SK-N-MC (cell line): ENCODE measurements around the gene XKR7.

Experiments used
- DNase-seq: peaks from one replicate; pipeline ENCODE4 v3.0.0-alpha.2; 2011; ENCODE audit warnings: low read depth, low spot score
- H3K27ac ChIP-seq: fragments of 200-600 bp; sonication (generic); 2 replicates; pipeline ENCODE4 v1.5.1; 2016; ENCODE audit warnings: mixed run types
- H3K36me3 ChIP-seq: fragments of 200-600 bp; sonication (generic); 2 replicates; pipeline ENCODE4 v1.6.1; 2017; ENCODE audit warnings: antibody characterized with exemption, low read length, mixed read lengths; ENCODE audit not compliant: insufficient read depth
- H3K4me3 ChIP-seq: fragments of 200-600 bp; sonication (generic); 2 replicates; pipeline ENCODE4 v1.5.1; 2016
- H3K9ac ChIP-seq: fragments of 200-600 bp; sonication (generic); 2 replicates; pipeline ENCODE4 v1.8.0; 2017; ENCODE audit warnings: mixed run types, mixed read lengths; ENCODE audit not compliant: insufficient read length
- H3K9me3 ChIP-seq: fragments of 200-600 bp; sonication (generic); 2 replicates; pipeline ENCODE4 v1.6.1; 2017; ENCODE audit warnings: low read depth, mild to moderate bottlenecking, antibody characterized with exemption, low read length, moderate library complexity, mixed read lengths
- EZH2 ChIP-seq: fragments of 200-600 bp; sonication (generic); IDR thresholded peaks from one replicate; pipeline ENCODE4 v1.6.1; 2017; ENCODE audit warnings: antibody characterized with exemption
- FOXP2 ChIP-seq: optimal IDR thresholded peaks from 2 replicates; pipeline ENCODE3; 2011; ENCODE audit warnings: mild to moderate bottlenecking, moderate library complexity; ENCODE audit not compliant: insufficient read depth; ENCODE audit errors: extremely low read length, control extremely low read depth
- POLR2AphosphoS5 ChIP-seq: IDR thresholded peaks from 2 replicates; pipeline ENCODE4 v1.6.1; 2012; ENCODE audit warnings: mild to moderate bottlenecking, low read depth, low read length, borderline replicate concordance

XKR7 gene

GRCh38 chr20:32036252-32036651 lies 68.3 kb downstream of the XKR7 start:
- no peaks in the 10 kb centered on the region for H3K9me3 ChIP-seq
- no peak overlapping the region for H3K4me3 ChIP-seq
- H3K36me3 ChIP-seq: no peaks in the 10 kb centered on the region
- TF ChIP-seq POLR2AphosphoS5 (no peak), FOXP2 (no peak), EZH2 (no peak)
- H3K27ac ChIP-seq: no peak overlapping the region
- H3K9ac ChIP-seq: no peak overlapping the region
- no peak for DNase-seq

- H3K36me3 ChIP-seq: no peaks in the 10 kb centered on the region
- no peaks in the 10 kb centered on the region for H3K9me3 ChIP-seq
- no peak for DNase-seq
- H3K4me3 ChIP-seq: no peak overlapping the region
- no peak for TF ChIP-seq EZH2
- H3K9ac ChIP-seq: no peak overlapping the region
- H3K27ac ChIP-seq: peak overlapping the region; percentile 10; the same call in 1 of the 2 replicates
Observed at GRCh38 chr20:32036716-32037485, 69.0 kb downstream of the XKR7 start.

GRCh38 chr20:32037929-32038328 lies 70.0 kb downstream of the XKR7 start:
- no peaks in the 10 kb centered on the region for H3K9me3 ChIP-seq
- no peak overlapping the region for H3K9ac ChIP-seq
- no peak for DNase-seq
- H3K27ac ChIP-seq: no peak overlapping the region
- no peaks in the 10 kb centered on the region for H3K36me3 ChIP-seq
- TF ChIP-seq FOXP2 (no peak), EZH2 (no peak), POLR2AphosphoS5 (no peak)
- H3K4me3 ChIP-seq: no peak overlapping the region

GRCh38 chr20:32040142-32040953 lies 72.4 kb downstream of the XKR7 start:
- Histone ChIP-seq H3K9me3 (no peaks in the 10 kb centered on the region), H3K36me3 (no peaks in the 10 kb centered on the region), H3K27ac (no peak overlapping the region), H3K9ac (no peak overlapping the region), H3K4me3 (no peak overlapping the region)
- TF ChIP-seq FOXP2 (no peak), POLR2AphosphoS5 (no peak), EZH2 (no peak)
- DNase-seq: no peak

- TF ChIP-seq EZH2: no peak
- TF ChIP-seq FOXP2: no peak
- TF ChIP-seq POLR2AphosphoS5: no peak
- no peak overlapping the region for H3K27ac ChIP-seq
- H3K4me3 ChIP-seq: no peak overlapping the region
- DNase-seq: no peak
- H3K9ac ChIP-seq: no peak overlapping the region
- no peaks in the 10 kb centered on the region for H3K9me3 ChIP-seq
- no peaks in the 10 kb centered on the region for H3K36me3 ChIP-seq
Observed at GRCh38 chr20:32045999-32046398, 78.0 kb downstream of the XKR7 start.

GRCh38 chr20:32050324-32050841 lies 82.4 kb downstream of the XKR7 start:
- DNase-seq: no peak
- H3K9me3 ChIP-seq: no peaks in the 10 kb centered on the region
- H3K36me3 ChIP-seq: no peaks in the 10 kb centered on the region
- no peak overlapping the region for H3K27ac ChIP-seq
- TF ChIP-seq FOXP2 (no peak), EZH2 (no peak), POLR2AphosphoS5 (no peak)
- no peak overlapping the region for H3K4me3 ChIP-seq
- H3K9ac ChIP-seq: no peak overlapping the region

- H3K9ac ChIP-seq: no peak overlapping the region
- TF ChIP-seq POLR2AphosphoS5 (no peak), FOXP2 (no peak), EZH2 (peak; percentile 10)
- H3K27ac ChIP-seq: no peak overlapping the region
- H3K9me3 ChIP-seq: no peaks in the 10 kb centered on the region
- H3K36me3 ChIP-seq: no peaks in the 10 kb centered on the region
- H3K4me3 ChIP-seq: no peak overlapping the region
- no peak for DNase-seq
Observed at GRCh38 chr20:32050851-32051556, 83.1 kb downstream of the XKR7 start.

GRCh38 chr20:32051720-32052089 lies 83.8 kb downstream of the XKR7 start:
- Histone ChIP-seq H3K27ac (no peak overlapping the region), H3K9me3 (no peaks in the 10 kb centered on the region), H3K36me3 (no peaks in the 10 kb centered on the region), H3K4me3 (no peak overlapping the region), H3K9ac (no peak overlapping the region)
- TF ChIP-seq FOXP2 (no peak), EZH2 (peak; percentile 73)
- DNase-seq: no peak

GRCh38 chr20:32052090-32052777 lies 84.3 kb downstream of the XKR7 start, which contains the start of gene HCK:
TSS of gene HCK (plus strand) at chr20:32052242.
- no peak for DNase-seq
- no peaks in the 10 kb centered on the region for H3K36me3 ChIP-seq
- no peak for TF ChIP-seq FOXP2
- no peak for TF ChIP-seq POLR2AphosphoS5
- no peak for TF ChIP-seq EZH2
- no peak within 1 kb of the TSS for H3K9ac ChIP-seq
- no peak within 1 kb of the TSS for H3K27ac ChIP-seq
- H3K4me3 ChIP-seq: no peak within 1 kb of the TSS
- no peaks in the 10 kb centered on the region for H3K9me3 ChIP-seq
